GM21825 (cell line): ENCODE data around the gene PLEKHA1.

Source experiments
- ATAC-seq: cut with Tn5 transposase; IDR thresholded peaks from one replicate; pipeline ENCODE4 v1.9.1; 2021; ENCODE audit warnings: mild to moderate bottlenecking, moderate library complexity; ENCODE audit not compliant: unreplicated experiment

Gene PLEKHA1

GRCh38 chr10:122475591-122476332, 101.3 kb downstream of the PLEKHA1 start:
- ATAC-seq: no peak

GRCh38 chr10:122476333-122476695, 101.8 kb downstream of the PLEKHA1 start:
- ATAC-seq: no peak

- no peak for ATAC-seq
These were observed 102.9 kb downstream of the PLEKHA1 start for GRCh38 chr10:122477436-122477835.

- no peak for ATAC-seq
These were observed 104.5 kb downstream of the PLEKHA1 start for GRCh38 chr10:122478971-122479370.

- ATAC-seq: no peak
These were observed 105.8 kb downstream of the PLEKHA1 start for GRCh38 chr10:122480146-122480833.

GRCh38 chr10:122481296-122482056, 107.0 kb downstream of the PLEKHA1 start:
- ATAC-seq: no peak
